ENCODE measurements around the gene TBC1D9. TPM values are rescaled to one million over a fixed set of nuclear protein-coding genes. Genes with fewer than 3 reads are reported as not detected.

The TBC1D9 gene
- total RNA-seq, 1 experiment from 2014 or later = 9.5 TPM

GRCh38 chr4:140690093-140690492, 66.1 kb downstream of the TBC1D9 start (continued):
- no peak for TF ChIP-seq ZBTB33 (IDR thresholded peaks at IDR 0.05; ENCODE audit: extremely low read depth, insufficient replicate concordance, low read length)
- TF ChIP-seq FOSL1 (IDR thresholded peaks at IDR 0.05; ENCODE audit: low read depth) = no peak
- TF ChIP-seq ATF3 (IDR thresholded peaks at IDR 0.05) = no peak

- no peaks in the 10 kb centered on the region for H3K9me3 ChIP-seq (ENCODE audit: control insufficient read depth in 1 of 2, insufficient read depth in 1 of 2, low read depth in 1 of 2, low read length in 2 of 2)
- no TSS peak for BruUV-seq (replicated peaks)
- intact Hi-C loops (cut with micrococcal nuclease) = no loop called here
- CTCF ChIA-PET = no interaction called here
- ATAC-seq = no peak
- no peak overlapping the region for H3K4me2 ChIP-seq (ENCODE audit: low read length)
- no peaks in the 10 kb centered on the region for H3K4me1 ChIP-seq (ENCODE audit: control insufficient read depth in 1 of 2, insufficient read depth in 2 of 2, low read length in 2 of 2)
- no peak overlapping the region for H3K27ac ChIP-seq (ENCODE audit: low read depth, low read length)
- no peak overlapping the region for H2AFZ ChIP-seq (ENCODE audit: low read depth, low read length, poor library complexity, severe bottlenecking)
- no peaks in the 10 kb centered on the region for H3K79me2 ChIP-seq (ENCODE audit: insufficient read depth, low read length)
- POLR2A ChIA-PET = no interaction called here
- no peak for DNase-seq (ENCODE audit: low read depth, low spot score)
- no peak overlapping the region for H3K4me3 ChIP-seq (replicated peaks in 1 of 2; ENCODE audit: low read depth in 1 of 2, low read length in 2 of 2)
- RAD21 ChIA-PET (ENCODE audit: low non-redundant PET in 1 of 2, low total read pairs in 2 of 2, uncharacterized antibody in 2 of 2, unreplicated experiment in 2 of 2) = no interaction called here
- no peaks in the 10 kb centered on the region for H3K36me3 ChIP-seq (ENCODE audit: control insufficient read depth in 1 of 2, insufficient read depth in 2 of 2, low read length in 2 of 2)
- no peak overlapping the region for H3K9ac ChIP-seq (ENCODE audit: low read length)
- H4K20me1 ChIP-seq (ENCODE audit: insufficient read depth) = no peaks in the 10 kb centered on the region; the same call in 1 of the 2 replicates
- no peaks in the 10 kb centered on the region for H3K9me2 ChIP-seq (ENCODE audit: insufficient read depth)
- H3K27me3 ChIP-seq (ENCODE audit: insufficient read depth, low read length) = no peaks in the 10 kb centered on the region
- TF ChIP-seq ELF1 (IDR thresholded peaks at IDR 0.05; ENCODE audit: borderline replicate concordance, low read depth) (no peak), CBX3 (IDR thresholded peaks at IDR 0.05; ENCODE audit: low read depth) (no peak), EZH2 (IDR thresholded peaks at IDR 0.05) (no peak), MAX (IDR thresholded peaks at IDR 0.05) (no peak), SRF (IDR thresholded peaks at IDR 0.05; ENCODE audit: low read depth) (no peak), REST (IDR thresholded peaks at IDR 0.05; ENCODE audit: low read depth) (no peak), SIN3A (IDR thresholded peaks at IDR 0.05; ENCODE audit: low read depth) (no peak), SP1 (IDR thresholded peaks at IDR 0.05; ENCODE audit: low read depth) (no peak), ZBTB33 (IDR thresholded peaks at IDR 0.05; ENCODE audit: extremely low read depth, insufficient replicate concordance, low read length) (no peak), FOSL1 (IDR thresholded peaks at IDR 0.05; ENCODE audit: low read depth) (no peak), ZNF274 (IDR thresholded peaks at IDR 0.05; ENCODE audit: low read depth, low read length) (no peak), POLR2A (IDR thresholded peaks at IDR 0.05; ENCODE audit: borderline replicate concordance, extremely low read depth, insufficient read depth, insufficient read length) (no peak), EZH2phosphoT487 (IDR thresholded peaks at IDR 0.05; ENCODE audit: borderline replicate concordance) (no peak), ZFX (IDR thresholded peaks at IDR 0.05) (no peak), POLR2AphosphoS5 (IDR thresholded peaks at IDR 0.05; ENCODE audit: low read depth, low read length) (no peak), CEBPB (IDR thresholded peaks at IDR 0.05; ENCODE audit: low read depth) (no peak), EGR1 (IDR thresholded peaks at IDR 0.05; ENCODE audit: low read depth) (no peak)
Observed at GRCh38 chr4:140689623-140690022, 66.6 kb downstream of the TBC1D9 start.
